HS-27A (cell line): ENCODE measurements around the gene AHRR.

Experiments used
- DNase-seq: peaks from one replicate; pipeline ENCODE4 v3.0.0-alpha.2; 2012; ENCODE audit warnings: low read depth, missing footprints

AHRR gene

DNA sequence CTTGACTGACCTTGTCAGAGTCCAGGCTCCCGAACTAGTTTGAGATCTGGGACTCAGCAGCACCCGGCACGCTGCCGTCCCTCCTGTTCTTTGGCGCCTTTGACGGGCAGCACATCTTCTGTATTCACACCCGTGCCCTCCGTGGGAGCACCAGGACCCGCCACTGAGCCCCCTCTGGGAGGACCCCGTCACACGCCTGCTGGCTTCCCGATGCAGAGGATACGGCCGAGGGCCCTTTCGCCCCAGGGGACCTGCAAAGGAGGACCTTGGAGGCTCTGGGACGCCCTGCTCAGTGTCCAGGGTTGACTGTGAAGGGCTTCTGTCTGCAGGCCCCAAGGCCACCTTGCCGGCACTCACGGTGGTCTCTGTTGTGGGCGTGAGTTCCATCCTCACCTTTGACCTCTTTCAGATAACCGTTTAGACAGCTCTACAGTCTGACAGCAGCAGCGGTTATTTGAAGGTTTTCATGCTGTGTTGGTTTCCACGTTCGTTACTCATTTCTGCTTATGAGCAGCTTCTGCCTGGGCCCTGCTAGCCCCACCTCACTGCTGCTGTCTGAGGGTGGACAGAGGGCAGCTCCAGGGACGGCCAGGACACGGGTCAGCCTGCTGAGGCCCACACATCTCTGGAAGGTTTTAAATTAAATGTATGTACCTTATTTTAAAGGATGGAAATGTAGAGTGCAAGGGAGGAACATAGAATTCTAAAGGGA is 108.9 kb downstream of the AHRR start:
- DNase-seq, result no peak

DNA sequence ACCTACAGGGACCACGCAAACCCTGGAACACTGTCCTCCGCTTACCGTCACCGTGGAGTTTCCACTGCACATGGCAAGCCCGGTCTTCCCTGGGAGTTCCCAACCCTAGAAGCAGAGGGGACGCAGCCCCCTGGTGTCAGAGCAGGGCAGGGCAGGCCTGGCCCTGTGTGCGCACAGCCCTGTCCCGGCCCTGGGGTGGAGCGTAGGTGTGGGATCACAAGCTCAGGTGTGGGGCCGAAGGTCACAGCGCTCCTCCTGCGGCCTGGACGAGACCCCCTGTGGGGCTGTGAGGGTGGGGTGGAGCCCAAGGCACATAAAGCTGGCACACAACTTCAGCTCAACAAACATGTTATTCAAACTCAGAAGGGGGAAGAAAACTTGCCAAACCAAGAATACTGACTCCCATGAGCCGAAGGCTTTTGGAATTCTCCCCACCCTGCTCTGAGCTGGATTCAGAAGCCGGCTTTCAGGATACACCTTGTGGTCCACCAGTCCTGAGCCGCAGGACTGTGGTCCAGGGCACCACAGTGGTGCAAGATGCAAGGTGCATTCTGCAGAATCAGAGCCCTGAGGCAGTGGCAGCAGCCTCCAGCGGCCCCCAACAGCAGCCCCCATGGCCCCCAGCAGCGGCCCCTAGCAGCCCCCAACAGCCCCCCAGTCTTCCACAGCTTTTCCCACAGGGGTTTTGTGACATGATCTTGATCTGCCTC is 109.6 kb downstream of the AHRR start:
- DNase-seq, result no peak

GRCh38 chr5:431711-432050 is 110.2 kb downstream of the AHRR start:
- no peak for DNase-seq

DNA sequence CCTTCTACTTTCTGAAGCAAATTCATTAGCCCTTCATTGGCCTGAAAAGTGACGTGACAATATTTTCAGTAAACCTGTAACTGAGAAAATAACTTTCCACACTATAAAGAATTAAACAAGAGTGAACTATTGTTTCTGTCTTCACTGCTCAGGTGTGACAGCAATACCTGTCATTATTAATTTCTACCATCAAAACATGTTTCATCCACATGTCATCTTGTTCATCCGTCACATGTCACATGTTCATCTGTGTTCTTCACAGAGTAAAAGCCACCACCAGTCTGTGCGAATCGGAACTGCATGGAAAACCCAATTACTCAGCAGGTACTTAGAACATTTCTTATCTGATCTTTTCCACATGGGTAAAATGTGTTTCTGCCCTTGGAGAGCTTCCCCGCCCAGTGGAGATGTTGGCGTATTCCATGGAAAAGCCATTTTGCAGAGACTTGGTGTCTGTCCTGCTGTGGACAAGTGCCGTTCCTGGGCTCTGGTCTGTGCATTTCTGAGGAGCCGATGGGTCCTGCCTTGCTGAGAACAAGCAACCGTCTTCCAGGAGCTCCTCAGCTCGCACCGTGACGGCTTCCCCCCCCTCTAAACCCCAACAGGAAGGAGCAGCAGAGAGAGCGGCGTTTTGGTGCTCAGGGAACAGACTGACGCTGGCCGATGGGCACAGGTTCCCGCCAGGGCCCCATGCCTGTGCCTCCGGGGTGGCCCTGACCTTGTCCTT is 110.8 kb downstream of the AHRR start:
- no peak for DNase-seq

GRCh38 chr5:432928-433791 is 111.6 kb downstream of the AHRR start:
- no peak for DNase-seq

DNA sequence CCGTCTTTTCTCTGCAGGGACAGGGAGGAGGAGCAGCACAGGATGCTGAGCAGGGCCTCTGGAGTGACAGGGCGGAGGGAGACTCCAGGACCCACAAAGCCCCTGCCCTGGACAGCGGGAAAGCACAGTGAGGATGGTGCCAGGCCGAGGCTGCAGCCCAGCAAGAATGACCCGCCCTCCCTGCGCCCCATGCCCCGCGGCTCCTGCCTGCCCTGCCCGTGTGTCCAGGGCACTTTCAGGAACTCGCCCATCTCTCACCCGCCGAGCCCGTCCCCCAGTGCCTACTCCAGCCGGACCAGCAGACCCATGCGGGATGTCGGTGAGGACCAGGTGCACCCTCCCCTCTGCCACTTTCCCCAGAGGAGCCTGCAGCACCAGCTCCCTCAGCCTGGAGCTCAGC is 112.3 kb downstream of the AHRR start:
- no peak for DNase-seq

DNA sequence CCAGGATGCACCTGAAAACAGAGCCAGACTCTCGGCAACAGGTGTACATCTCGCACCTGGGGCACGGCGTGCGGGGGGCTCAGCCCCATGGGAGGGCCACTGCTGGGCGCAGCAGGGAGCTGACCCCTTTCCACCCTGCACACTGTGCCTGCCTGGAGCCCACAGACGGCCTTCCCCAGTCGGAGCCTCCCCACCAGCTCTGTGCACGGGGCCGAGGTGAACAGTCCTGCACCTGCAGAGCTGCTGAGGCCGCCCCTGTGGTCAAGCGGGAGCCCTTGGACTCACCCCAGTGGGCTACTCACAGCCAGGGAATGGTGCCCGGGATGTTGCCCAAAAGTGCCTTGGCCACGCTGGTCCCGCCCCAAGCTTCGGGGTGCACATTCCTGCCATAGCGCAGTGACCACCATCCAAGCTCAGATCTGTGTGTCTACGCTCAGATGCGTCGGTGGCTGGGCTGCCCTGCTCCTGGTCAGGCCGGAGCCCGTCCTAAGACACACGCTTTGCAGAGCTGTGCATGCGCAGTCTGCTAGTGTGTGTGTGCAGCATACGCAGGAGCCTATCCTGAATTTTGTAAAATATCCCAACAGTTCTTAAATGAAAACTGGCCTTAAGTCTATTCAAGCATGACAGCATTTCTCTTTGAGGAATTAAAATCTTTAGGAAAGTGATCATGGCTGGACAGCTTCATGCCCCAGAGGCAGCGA is 113.1 kb downstream of the AHRR start:
- no peak for DNase-seq

DNA sequence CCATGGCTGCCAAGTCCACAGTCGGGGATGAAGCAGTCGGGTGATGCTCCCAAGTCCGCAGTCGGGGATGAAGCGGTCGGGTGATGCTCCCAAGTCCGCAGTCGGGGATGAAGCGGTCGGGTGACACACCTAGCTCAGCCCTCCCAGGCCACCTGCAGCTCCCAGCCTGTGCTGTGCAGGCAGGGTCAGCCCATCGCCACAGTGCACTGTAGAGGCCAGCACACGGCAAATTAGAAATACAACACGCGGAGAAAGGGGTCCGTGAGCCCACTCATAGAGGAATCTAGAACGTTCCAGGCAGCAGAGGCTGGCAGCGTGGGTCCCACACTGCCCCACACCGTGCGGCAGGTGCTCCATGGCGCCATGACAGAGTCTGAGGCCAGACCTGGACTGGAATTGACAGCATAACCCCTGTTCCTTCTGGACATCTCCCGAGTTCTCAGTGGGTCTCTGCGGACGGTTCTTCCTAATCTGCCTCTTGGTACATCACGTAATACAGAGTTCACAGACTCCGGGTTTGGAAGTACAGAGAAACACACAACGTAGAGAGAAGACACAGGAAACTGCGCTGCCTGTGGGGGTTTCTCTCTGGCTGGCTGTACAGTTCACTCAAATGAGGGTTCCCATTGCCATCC is 113.8 kb downstream of the AHRR start:
- DNase-seq, result no peak

DNA sequence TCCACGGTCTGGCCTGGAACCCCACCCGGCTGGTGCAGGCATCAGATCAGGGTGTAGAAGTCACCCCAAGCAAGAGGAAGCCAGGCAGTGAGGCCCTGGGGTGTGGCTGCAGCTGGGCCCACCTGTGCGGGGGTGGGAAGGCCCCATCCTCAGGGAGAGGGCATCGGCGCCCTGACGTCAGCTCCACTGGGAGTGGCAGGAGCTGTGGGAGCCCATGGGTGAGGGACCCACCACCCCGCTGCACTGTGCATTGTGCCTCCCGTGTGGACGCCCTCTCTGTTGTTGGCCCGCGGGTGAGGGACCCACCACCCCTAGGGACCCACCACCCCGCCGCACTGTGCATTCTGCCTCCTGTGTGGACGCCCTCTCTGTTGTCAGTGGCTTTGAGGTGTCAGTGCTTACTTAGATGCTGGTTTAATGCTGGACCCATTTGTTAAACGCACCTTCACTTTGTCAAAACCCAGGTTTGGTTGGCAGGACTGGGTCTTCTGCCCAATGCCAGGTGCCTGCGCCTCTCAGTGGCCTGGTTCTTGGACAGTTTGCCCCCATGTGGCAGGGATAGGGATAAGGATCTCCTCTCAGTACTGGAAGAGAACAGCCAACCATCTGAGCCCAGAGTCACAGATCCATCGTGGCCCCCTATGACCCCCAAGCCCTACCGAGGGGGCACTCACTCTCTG is 114.6 kb downstream of the AHRR start:
- no peak for DNase-seq

DNA sequence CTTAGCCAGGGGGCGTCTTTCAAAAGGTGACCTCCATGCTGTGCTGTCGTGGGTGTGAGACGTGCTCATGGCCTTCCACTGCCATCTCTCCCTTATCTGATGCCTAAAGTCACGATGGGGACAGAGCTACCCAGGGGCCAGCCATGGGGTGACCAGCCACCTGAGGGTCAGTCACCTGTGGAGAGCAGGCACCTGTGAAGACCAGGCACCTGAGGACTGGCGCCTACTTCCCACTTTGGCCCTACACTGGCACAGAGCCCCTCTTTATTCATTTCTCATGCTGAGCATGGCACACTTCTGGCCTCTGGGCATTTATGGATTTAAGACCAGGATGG is 115.1 kb downstream of the AHRR start:
- DNase-seq, result no peak

DNA sequence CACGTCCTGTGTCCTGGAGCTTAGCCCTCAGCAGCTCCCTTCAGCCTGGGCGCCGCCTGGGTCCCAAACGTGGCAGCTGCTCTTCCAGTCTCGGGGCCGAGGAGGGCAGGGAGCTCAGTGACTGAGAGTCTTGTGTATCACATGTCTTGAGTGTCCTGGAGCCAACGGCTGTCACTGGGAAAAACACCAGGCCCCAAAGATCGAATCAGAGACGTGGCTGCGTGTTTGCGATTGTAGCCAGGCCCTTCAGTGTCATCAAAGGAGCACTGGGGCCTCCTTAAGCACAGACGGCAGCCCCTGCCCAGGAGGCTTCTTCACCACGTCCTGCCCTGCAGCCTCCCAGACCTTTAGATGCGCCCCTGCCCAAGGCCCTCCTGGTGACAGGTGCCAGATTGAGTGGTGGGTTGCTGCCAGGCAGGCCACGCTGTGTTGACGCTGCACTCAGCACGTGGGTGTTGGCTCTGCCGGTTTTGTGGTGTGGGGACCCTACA is 115.8 kb downstream of the AHRR start:
- DNase-seq, result no peak

GRCh38 chr5:438481-438981 is 117.0 kb downstream of the AHRR start:
- no peak for DNase-seq

GRCh38 chr5:439181-439580 is 117.7 kb downstream of the AHRR start:
- DNase-seq, result no peak

DNA sequence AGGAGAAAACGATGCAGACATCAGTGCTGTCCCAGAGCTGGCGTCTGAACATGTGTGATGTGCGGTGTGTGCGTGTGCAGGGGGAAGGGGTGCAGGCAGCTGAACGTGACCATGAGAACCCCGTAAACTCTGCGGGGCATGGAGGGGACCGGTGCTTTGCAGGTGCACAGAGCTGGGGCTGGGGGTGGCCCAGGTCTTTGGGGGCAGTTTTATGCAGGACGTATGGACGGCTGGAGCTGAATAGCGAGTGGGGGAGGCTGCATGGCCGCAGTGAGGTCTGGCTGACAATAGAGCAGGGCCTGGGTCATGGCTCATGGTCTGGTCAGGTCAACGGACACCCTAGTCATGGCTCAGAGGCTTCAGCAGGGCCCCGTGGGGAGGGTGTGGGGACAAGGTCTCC is 118.1 kb downstream of the AHRR start:
- DNase-seq, result no peak

DNA sequence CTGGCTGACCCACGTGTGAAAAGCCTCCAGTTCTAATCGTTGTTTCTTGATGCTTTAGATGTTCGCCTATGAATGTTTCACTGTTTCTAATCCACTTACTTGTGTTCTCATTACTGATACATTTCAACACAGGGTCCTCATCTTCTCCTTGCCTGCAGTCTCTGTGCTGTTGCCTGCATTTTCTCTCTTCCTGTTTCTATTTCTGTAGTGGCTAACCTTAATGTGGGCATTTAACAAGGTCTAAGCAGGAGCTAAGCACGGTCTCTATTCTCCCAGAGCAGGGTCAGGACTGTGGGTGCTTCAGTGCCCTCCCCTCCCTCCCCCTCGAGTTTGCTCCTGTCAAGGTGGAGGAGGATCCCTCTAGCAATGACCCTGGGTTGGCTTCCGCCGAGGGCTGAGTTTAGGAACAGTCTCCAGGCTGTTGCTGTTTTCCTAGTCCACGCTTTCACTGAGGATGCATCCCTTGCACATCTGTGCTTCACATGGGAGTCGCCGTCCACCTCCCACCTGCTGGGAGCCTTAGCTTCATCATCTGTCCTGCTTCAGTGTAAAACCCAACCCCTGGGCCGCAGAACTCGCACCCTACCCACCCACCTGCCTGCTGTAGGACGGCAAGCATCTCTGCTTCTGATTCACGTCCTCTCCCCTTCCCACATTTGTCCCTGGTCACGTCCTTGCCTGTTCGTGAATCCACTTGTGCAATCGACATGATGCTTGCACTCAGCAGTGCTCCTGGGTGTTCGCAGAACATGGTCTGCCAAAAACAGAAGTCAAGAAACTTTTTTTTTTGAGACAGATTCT is 119.1 kb downstream of the AHRR start:
- DNase-seq, result no peak

GRCh38 chr5:441996-442334 is 120.5 kb downstream of the AHRR start:
- DNase-seq, result no peak

DNA sequence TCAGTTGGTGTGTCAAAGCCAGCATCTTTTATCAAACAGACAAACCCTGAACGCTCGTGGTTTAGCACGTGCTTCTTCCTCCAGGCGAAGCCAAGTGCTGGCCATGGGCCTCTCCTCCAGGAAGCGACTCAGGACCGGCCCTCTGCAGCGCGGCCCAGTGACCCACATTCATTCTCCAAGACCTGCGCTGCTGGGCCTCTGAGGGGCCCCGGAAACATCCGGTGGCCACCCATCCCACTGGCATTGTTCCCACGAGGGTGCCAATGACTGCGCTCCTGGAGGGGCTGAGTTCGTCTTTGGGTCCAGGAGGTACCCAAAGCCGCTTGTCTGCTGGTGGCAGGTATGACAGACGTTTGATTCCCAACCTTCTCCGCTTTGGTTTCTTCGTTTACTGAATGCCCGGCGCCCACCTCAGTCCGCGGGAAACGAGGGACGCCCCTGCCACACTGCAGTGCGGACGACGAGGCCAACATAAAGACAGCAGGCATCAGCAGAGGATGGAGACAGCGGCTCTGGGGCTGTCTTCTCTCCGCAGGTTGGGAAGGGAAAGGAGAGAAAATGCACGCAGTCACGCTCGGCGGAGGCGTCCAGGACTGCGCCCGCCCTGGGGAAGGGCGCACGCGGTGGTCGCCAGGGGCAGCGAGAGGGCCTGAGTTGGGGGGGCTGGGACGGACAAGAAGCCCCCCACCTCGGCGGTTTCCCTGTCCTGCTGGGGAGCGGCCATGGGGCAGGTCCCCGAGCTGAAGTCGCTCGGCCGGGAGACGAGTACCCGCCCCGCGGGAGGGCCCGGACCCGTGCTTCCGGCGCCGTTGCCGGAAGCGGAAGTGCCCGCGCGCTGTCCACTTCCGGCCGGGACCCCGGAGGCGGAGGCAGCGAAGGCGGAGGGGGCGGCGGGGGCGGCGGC is 121.1 kb downstream of the AHRR start, which contains the start of gene EXOC3:
TSS of gene EXOC3 (plus strand) at position 842 of the 904 bp plus-strand sequence. CDS start 3,030 bp downstream, outside the sequence.
- no peak for DNase-seq
